ENCODE measurements around the gene NCAM1. TPM values are rescaled to one million over a fixed set of nuclear protein-coding genes. Genes with fewer than 3 reads are reported as not detected.

The NCAM1 gene
- total RNA-seq, 1 donor from 2014 or later, result 3.5 TPM

DNA sequence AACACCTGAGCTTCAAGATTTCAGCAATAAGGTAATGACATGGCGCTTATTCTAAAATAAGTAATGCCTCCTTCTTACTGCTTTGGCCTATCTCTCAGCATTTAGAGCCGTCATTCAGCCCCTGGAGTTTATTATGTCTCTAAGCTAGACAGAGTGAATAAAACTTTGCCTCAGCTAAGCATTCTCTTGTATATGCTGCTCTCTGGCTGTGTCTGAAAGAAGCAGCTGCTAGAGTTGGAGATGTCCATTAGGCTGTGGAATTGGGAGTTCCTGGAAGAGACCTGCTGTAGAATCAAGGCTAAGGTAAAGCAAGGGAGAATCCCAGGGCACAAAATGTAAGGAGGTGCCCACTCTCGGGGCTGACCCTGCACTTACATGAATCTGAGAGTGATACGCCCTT is 317.7 kb downstream of the NCAM1 start:
- no peak for TF ChIP-seq CTCF (IDR thresholded peaks at IDR 0.05)
- no peaks in the 10 kb centered on the region for H3K4me1 ChIP-seq
- intact Hi-C loops (cut with DNase I), result no loop called here
- no peaks in the 10 kb centered on the region for H3K36me3 ChIP-seq
- no peak for DNase-seq
- H3K27me3 ChIP-seq (ENCODE audit: low read depth), result no peaks in the 10 kb centered on the region
- no peak for ATAC-seq
- no peak overlapping the region for H3K4me3 ChIP-seq
- no peaks in the 10 kb centered on the region for H3K9me3 ChIP-seq
- no peak overlapping the region for H3K27ac ChIP-seq

GRCh38 chr11:113279591-113279990 is 318.4 kb downstream of the NCAM1 start:
- H3K9me3 ChIP-seq, result no peaks in the 10 kb centered on the region
- H3K4me1 ChIP-seq, result no peaks in the 10 kb centered on the region
- ATAC-seq, result no peak
- no peaks in the 10 kb centered on the region for H3K27me3 ChIP-seq (ENCODE audit: low read depth)
- no peak overlapping the region for H3K4me3 ChIP-seq
- no peak for TF ChIP-seq CTCF (IDR thresholded peaks at IDR 0.05)
- no peak for DNase-seq
- intact Hi-C loops (cut with DNase I), result no loop called here
- no peaks in the 10 kb centered on the region for H3K36me3 ChIP-seq
- H3K27ac ChIP-seq, result no peak overlapping the region

DNA sequence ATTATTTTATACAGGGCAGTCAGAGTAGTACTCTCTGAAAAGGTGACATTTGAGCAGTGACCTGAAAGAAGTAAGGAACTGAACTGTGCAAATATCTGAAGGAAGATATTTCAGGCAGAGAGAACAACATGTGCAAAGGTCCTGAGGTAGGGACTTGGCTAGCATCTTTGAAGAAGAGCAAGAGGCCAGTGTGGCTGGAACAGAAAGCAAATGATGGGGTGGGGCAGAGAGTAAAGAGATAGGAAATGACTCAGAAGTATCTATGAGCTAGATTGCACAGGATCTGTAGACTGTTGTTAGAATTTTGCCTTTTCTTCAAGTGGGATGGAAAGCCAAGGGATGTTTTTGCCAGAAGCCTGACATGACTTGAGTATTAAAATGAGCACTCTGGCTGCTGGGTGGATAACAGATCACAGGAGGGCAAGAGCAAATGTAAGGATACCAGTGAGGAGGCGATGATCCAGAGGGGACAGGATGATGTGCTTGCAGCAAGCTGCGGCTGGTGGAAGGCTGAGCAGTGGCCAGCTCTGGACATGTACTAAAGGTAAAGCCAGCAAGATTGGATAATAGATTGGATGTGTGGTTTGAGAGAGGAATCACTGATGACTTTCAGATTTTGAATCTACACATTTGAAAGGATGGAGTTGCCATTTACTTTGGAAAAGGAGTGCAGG is 320.0 kb downstream of the NCAM1 start:
- no peak overlapping the region for H3K27ac ChIP-seq
- no peaks in the 10 kb centered on the region for H3K4me1 ChIP-seq
- ATAC-seq (no peak), DNase-seq (no peak)
- H3K9me3 ChIP-seq, result no peaks in the 10 kb centered on the region
- H3K36me3 ChIP-seq, result no peaks in the 10 kb centered on the region
- TF ChIP-seq CTCF (IDR thresholded peaks at IDR 0.05), result no peak
- no peaks in the 10 kb centered on the region for H3K27me3 ChIP-seq (ENCODE audit: low read depth)
- no peak overlapping the region for H3K4me3 ChIP-seq
- intact Hi-C loops (cut with DNase I), result no loop called here

- no peaks in the 10 kb centered on the region for H3K9me3 ChIP-seq
- H3K27me3 ChIP-seq (ENCODE audit: low read depth), result no peaks in the 10 kb centered on the region
- intact Hi-C loops (cut with DNase I), result no loop called here
- no peak for DNase-seq
- no peak overlapping the region for H3K27ac ChIP-seq
- H3K4me1 ChIP-seq, result no peaks in the 10 kb centered on the region
- no peak for TF ChIP-seq CTCF (IDR thresholded peaks at IDR 0.05)
- H3K36me3 ChIP-seq, result no peaks in the 10 kb centered on the region
- no peak for ATAC-seq
- no peak overlapping the region for H3K4me3 ChIP-seq
Measured at GRCh38 chr11:113282898-113283437, 321.7 kb downstream of the NCAM1 start.

DNA sequence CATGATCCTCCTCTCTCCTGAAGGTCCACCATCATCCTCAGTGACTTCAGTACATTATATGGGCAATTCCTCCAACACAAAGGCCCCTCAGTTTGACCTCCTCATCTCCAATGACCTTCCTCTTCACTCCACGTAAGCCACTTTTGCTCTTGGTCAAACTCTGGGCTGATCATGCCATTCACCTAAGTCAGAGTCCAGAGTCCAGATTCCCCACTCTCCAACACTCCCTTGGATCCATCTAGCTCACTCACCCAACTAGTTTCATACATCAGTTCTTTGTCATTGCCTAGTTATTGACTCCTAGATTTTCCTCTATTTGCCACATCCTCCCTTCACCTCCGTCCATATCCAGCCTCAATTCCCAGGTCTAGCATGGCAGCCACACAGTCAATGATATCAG is 322.7 kb downstream of the NCAM1 start:
- Histone ChIP-seq H3K4me1 (no peaks in the 10 kb centered on the region), H3K27me3 (ENCODE audit: low read depth) (no peaks in the 10 kb centered on the region), H3K36me3 (no peaks in the 10 kb centered on the region), H3K27ac (no peak overlapping the region), H3K4me3 (no peak overlapping the region), H3K9me3 (no peaks in the 10 kb centered on the region)
- no peak for TF ChIP-seq CTCF (IDR thresholded peaks at IDR 0.05)
- ATAC-seq, result no peak
- intact Hi-C loops (cut with DNase I), result no loop called here
- DNase-seq, result no peak
